K562 (cell line): ENCODE data around the gene VWA2. TPM values are rescaled to one million over a fixed set of nuclear protein-coding genes. Genes with fewer than 3 reads are reported as not detected.

Experiments used
- BDP1 ChIP-seq: IDR thresholded peaks from 3 replicates; pipeline ENCODE4 v1.6.1; 2011; ENCODE audit not compliant: insufficient read length, insufficient read depth
- CTCF ChIP-seq, 3 experiments: IDR thresholded peaks in 2 of 3; conservative IDR thresholded peaks in 1 of 3; 2 replicates each; pipeline ENCODE4 v1.5.1; 2011 to 2012; ENCODE audit warnings: low read length in 3 of 3, mild to moderate bottlenecking in 3 of 3, control low read depth in 2 of 3, improper control_type of control experiment in 1 of 3, inconsistent platforms in 1 of 3, low read depth in 1 of 3, mixed read lengths in 1 of 3, moderate library complexity in 1 of 3; ENCODE audit not compliant: insufficient read depth in 2 of 3
- EGR1 ChIP-seq: fragments of 450-650 bp; conservative IDR thresholded peaks from 2 replicates; pipeline ENCODE4 v1.6.1; 2017; ENCODE audit warnings: mild to moderate bottlenecking
- MITF ChIP-seq: IDR thresholded peaks from 2 replicates; pipeline ENCODE4 v1.6.1; 2014; ENCODE audit warnings: antibody characterized with exemption
- RERE ChIP-seq: sonication (generic); formaldehyde crosslinking; IDR thresholded peaks from 2 replicates; pipeline ENCODE4 v1.8.0; 2023; ENCODE audit warnings: missing genetic modification reagents, mild to moderate bottlenecking, borderline replicate concordance
- SMARCE1 ChIP-seq: fragments of 450-650 bp; IDR thresholded peaks from 2 replicates; pipeline ENCODE4 v1.7.1; 2016; ENCODE audit warnings: mild to moderate bottlenecking
- TCF7 ChIP-seq: sonication (generic); IDR thresholded peaks from 2 replicates; pipeline ENCODE4 v1.6.1; 2016; ENCODE audit warnings: antibody characterized with exemption, borderline replicate concordance
- TCFL5 ChIP-seq: fragments of 250-450 bp; sonication (Bioruptor Pico); conservative IDR thresholded peaks from 2 replicates; pipeline ENCODE4 v1.6.1; 2021; ENCODE audit warnings: mild to moderate bottlenecking, moderate library complexity, matching md5 sums
- THRAP3 ChIP-seq: fragments of 450-650 bp; IDR thresholded peaks from 2 replicates; pipeline ENCODE4 v1.6.1; 2016; ENCODE audit warnings: mild to moderate bottlenecking, inconsistent platforms, borderline replicate concordance
- ZBTB34 ChIP-seq: fragments of 250-450 bp; sonication (Bioruptor Pico); IDR thresholded peaks from 2 replicates; pipeline ENCODE4 v1.8.0; 2021; ENCODE audit warnings: mild to moderate bottlenecking, moderate library complexity
- polyA plus RNA-seq, 8 experiments: library from polyadenylated mRNA; depleted of rRNA in 4 of 8; stranded (reverse) in 5 of 8; unstranded in 3 of 8; fragments of >200 nt; fragmentation: Nextera tagmentation in 2 of 8; fragmentation: Illumina TruSeq in 1 of 8; extraction: Ambion mirVana in 2 of 8; extraction: Trizol in 1 of 8; gene quantifications; 2 replicates each; pipeline versions ENCODE4 v1.2.1 to v1.2.3, GENCODE V29; 2011 to 2014; ENCODE audit warnings: inconsistent platforms in 1 of 8, missing spikeins in 1 of 8
- total RNA-seq, 7 experiments: library from RNA; depleted of rRNA in 6 of 7; stranded (reverse); fragments of >200 nt in 6 of 7; fragmentation: Illumina TruSeq in 2 of 7; extraction: Trizol in 2 of 7; gene quantifications; 2 replicates each; pipeline versions ENCODE4 v1.2.1 to v1.2.3, GENCODE V29; 2011 to 2021; ENCODE audit warnings: low replicate concordance in 1 of 7

VWA2 gene
- total and polyA plus RNA-seq, 9 of the 15 experiments (the other 6 are each of a cell fraction or from before 2014, with no cell fraction given) = not detected

DNA sequence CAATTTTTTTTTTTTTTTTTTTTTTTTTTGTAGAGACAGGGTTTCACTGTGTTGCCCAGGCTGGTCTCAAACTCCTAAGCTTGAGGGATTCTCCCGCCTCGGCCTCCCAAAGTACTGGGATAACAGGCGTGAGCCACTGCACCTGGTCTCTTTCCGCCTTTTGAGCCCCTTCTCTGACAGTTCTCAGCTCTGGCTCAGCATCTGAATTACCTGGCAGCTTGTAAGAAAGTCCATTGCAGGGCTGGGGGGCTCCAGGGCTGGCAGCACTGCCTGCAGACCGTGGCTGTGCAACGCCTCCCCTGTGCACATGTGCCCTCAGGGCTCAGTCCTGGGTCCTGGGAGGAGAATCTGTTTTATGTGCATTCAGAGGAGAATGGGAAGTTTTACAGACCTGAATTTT is 37.6 kb downstream of the VWA2 start (continued):
- TF ChIP-seq RERE (CRISPR knock-in tag) (no peak), EGR1 (no peak), SMARCE1 (no peak), THRAP3 (no peak), TCFL5 (no peak), MITF (no peak), BDP1 (no peak), TCF7 (no peak), CTCF (IDR thresholded peaks at IDR 0.05 in 2 of 3, conservative IDR thresholded peaks at IDR 0.05 in 1 of 3; ENCODE audit: insufficient read depth in 2 of 3, low read depth in 1 of 3, low read length in 3 of 3) (no peak), ZBTB34 (CRISPR knock-in tag) (no peak)
